Gastroesophageal sphincter (tissue), 4 donors: ENCODE results near the gene ANKS1B. TPM values are rescaled to one million over a fixed set of nuclear protein-coding genes. Genes with fewer than 3 reads are reported as not detected.

Experiments
- ATAC-seq: fragments of 150-250 bp; one replicate; pipeline ENCODE4 v1.9.1; 2016; ENCODE audit warnings: mild to moderate bottlenecking, moderate library complexity
- H3K27ac ChIP-seq, 4 donors: fragments of 200-600 bp; sonication (generic) in 3 of 4; 1 replicate in 3 of 4; 2 replicates in 1 of 4; pipeline ENCODE4 v1.5.1; 2016 to 2019
- H3K27me3 ChIP-seq: fragments of 200-600 bp; sonication (generic); one replicate; pipeline ENCODE4 v1.5.1; 2019
- H3K36me3 ChIP-seq, 2 donors: fragments of 200-600 bp; sonication (generic); one replicate each; pipeline ENCODE4 v1.5.1; 2019; ENCODE audit warnings: control low read depth in 1 of 2
- H3K4me1 ChIP-seq, 3 donors: fragments of 200-600 bp; sonication (generic); 1 replicate in 2 of 3; 2 replicates in 1 of 3; pipeline ENCODE4 v1.5.1; 2016 to 2019; ENCODE audit warnings: control low read depth in 2 of 3
- H3K4me3 ChIP-seq, 2 donors: fragments of 200-600 bp; sonication (generic); one replicate each; pipeline ENCODE4 v1.5.1; 2019; ENCODE audit warnings: mild to moderate bottlenecking in 1 of 2, moderate library complexity in 1 of 2
- H3K9me3 ChIP-seq, 3 donors: fragments of 200-600 bp; sonication (generic); one replicate each; pipeline ENCODE4 v1.5.1; 2017 to 2019; ENCODE audit warnings: control low read depth in 2 of 3
- CTCF ChIP-seq, 4 experiments: fragments of 200-600 bp in 2 of 4; fragments of 450-650 bp in 2 of 4; sonication (generic) in 1 of 4; IDR thresholded peaks; one replicate each; pipeline ENCODE4 v1.5.1; 2017 to 2019; ENCODE audit warnings: antibody characterized with exemption in 4 of 4, mild to moderate bottlenecking in 2 of 4, moderate library complexity in 2 of 4
- EP300 ChIP-seq: sonication (generic); formaldehyde crosslinking; IDR thresholded peaks from one replicate; pipeline ENCODE4 v1.6.1; 2017; ENCODE audit warnings: antibody characterized with exemption, mild to moderate bottlenecking
- POLR2A ChIP-seq, 2 donors: fragments of 450-650 bp; IDR thresholded peaks; one replicate each; pipeline ENCODE4 v1.6.1; 2017; ENCODE audit warnings: antibody characterized with exemption in 2 of 2, mild to moderate bottlenecking in 2 of 2, moderate library complexity in 1 of 2
- POLR2AphosphoS5 ChIP-seq: sonication (generic); formaldehyde crosslinking; IDR thresholded peaks from one replicate; pipeline ENCODE4 v1.6.1; 2017; ENCODE audit warnings: antibody characterized with exemption
- WGBS, 2 donors: methylation state at CpG; one replicate each; pipeline ENCODE4 v1.1.5; 2018; ENCODE audit warnings: low coverage in 1 of 2; 5-methylcytosine and 5-hydroxymethylcytosine counted together
- total RNA-seq, 4 donors: library from RNA; depleted of rRNA; stranded (reverse); fragments of >200 nt; gene quantifications; one replicate each; pipeline ENCODE4 v1.1.0, GENCODE V29; 2016

ANKS1B gene
- total RNA-seq, 4 donors from 2014 or later, result 9.9 to 31.1 (median 21.4) TPM

- 74 to 80% methylated on average over 8 of the region's 8 CpGs for WGBS, 2 donors
- ATAC-seq, result no peak
- Histone ChIP-seq H3K4me1 (no peaks in the 10 kb centered on the region), H3K27ac (no peak overlapping the region), H3K4me3 (no peak overlapping the region), H3K36me3 (no peaks in the 10 kb centered on the region), H3K9me3 (no peaks in the 10 kb centered on the region), H3K27me3 (no peaks in the 10 kb centered on the region)
- TF ChIP-seq CTCF (IDR thresholded peaks at IDR 0.05) (no peak), POLR2A (IDR thresholded peaks at IDR 0.05) (no peak), EP300 (no peak), POLR2AphosphoS5 (no peak)
Observed at GRCh38 chr12:98828802-98829600, 1155.7 kb downstream of the ANKS1B start.

DNA sequence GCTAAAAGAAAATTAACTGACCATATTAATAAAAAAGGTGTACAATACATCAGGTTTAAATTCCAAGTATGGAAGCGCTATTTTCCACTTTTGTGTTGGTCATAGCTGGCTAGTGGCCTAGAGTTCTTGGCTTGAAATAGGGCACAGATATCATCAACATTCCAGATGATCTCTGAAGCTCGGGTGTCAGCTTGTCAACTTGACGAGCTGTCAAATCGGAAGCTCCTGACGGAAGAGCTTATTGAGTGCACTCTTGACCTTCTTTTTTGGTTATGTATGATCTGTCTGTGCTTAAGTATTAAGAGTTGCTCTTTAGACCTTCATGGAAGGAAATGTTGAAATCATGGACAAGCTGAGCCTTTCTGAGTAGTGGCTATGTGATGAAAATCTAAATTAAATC is 1161.7 kb downstream of the ANKS1B start:
- ATAC-seq, result no peak
- TF ChIP-seq POLR2A (IDR thresholded peaks at IDR 0.05) (no peak), EP300 (no peak), POLR2AphosphoS5 (no peak), CTCF (IDR thresholded peaks at IDR 0.05) (no peak)

GRCh38 chr12:98821866-98822265 is 1162.9 kb downstream of the ANKS1B start:
- H3K9me3 ChIP-seq, result no peaks in the 10 kb centered on the region
- no peaks in the 10 kb centered on the region for H3K27me3 ChIP-seq
- TF ChIP-seq CTCF (IDR thresholded peaks at IDR 0.05) (no peak), POLR2A (IDR thresholded peaks at IDR 0.05) (no peak), EP300 (no peak), POLR2AphosphoS5 (no peak)
- H3K27ac ChIP-seq, result no peak overlapping the region
- WGBS, 2 donors, result 11 to 26% methylated on average over 1 to 2 of the region's 3 CpGs
- ATAC-seq, result no peak
- H3K4me1 ChIP-seq, result peaks cover 0 to 10% (median 0%) of the 10 kb centered on the region in 3 donors
- H3K4me3 ChIP-seq, result no peak overlapping the region
- no peaks in the 10 kb centered on the region for H3K36me3 ChIP-seq

More for the DNA sequence above, 1161.7 kb downstream of the ANKS1B start:
- Histone ChIP-seq H3K27ac (no peak overlapping the region), H3K9me3 (no peaks in the 10 kb centered on the region), H3K36me3 (no peaks in the 10 kb centered on the region), H3K27me3 (no peaks in the 10 kb centered on the region), H3K4me1 (peaks cover 0 to 10% (median 0%) of the 10 kb centered on the region in 3 donors), H3K4me3 (no peak overlapping the region)
- WGBS, 2 donors, result 77 to 83% methylated on average over 5 of the region's 5 CpGs

GRCh38 chr12:98821232-98821631 is 1163.5 kb downstream of the ANKS1B start:
- no peaks in the 10 kb centered on the region for H3K9me3 ChIP-seq
- no peak overlapping the region for H3K4me3 ChIP-seq
- TF ChIP-seq POLR2AphosphoS5, result no peak
- TF ChIP-seq EP300, result no peak
- TF ChIP-seq CTCF (IDR thresholded peaks at IDR 0.05), result no peak
- no peak for TF ChIP-seq POLR2A (IDR thresholded peaks at IDR 0.05)
- H3K27me3 ChIP-seq, result no peaks in the 10 kb centered on the region
- no peak for ATAC-seq
- WGBS, 2 donors, result 67 to 100% methylated on average over 1 to 2 of the region's 2 CpGs
- peaks cover 0 to 10% (median 0%) of the 10 kb centered on the region in 3 donors for H3K4me1 ChIP-seq
- H3K27ac ChIP-seq, result no peak overlapping the region
- no peaks in the 10 kb centered on the region for H3K36me3 ChIP-seq
